ENCODE measurements around the gene KCNMB2. TPM values are rescaled to one million over a fixed set of nuclear protein-coding genes. Genes with fewer than 3 reads are reported as not detected.

Gene KCNMB2
- total RNA-seq, 1 experiment from 2014 or later: not detected

DNA sequence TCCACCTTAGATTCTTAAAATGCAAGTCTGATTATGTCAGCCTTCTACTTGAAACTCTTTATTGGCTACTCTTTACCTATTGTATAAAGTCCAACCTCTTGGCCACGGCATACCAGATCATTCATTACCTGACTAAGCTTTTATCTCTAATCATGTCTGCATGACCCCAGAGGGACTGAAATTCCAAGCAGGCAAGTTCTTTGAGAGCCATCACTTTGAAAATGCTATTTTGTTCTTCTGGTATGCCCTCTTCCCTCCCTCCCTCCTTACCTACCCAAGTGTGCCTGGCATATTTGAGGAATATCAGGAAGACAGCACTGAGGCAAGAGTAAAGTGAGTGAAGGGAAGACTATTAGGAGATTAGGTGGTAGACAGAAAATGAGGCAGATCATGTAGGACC is 57.5 kb downstream of the KCNMB2 start:
- peaks cover 16% of the 10 kb centered on the region for H3K4me1 Mint-ChIP-seq (ENCODE audit: low read depth, unreplicated experiment)
- POLR2A ChIA-PET: no interaction called here
- DNase-seq: peak; percentile 43 to 63

DNA sequence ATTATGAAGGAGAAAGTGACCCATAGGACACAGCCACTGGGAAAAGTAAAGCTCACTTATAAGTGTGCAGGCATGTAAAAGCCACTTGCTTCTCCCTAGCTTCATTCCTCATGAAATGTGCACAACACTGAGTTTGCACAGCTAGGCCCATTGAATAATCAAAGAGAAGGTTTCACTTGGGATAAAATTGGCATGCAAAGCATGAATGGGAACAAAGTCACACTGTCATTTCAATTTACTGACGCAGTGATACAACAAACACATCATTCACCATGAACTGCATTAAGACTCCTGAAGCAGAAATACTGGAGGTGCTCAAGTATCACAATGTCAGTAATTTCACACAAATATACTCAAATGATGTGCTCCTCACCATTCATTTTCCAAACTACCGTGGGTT is 61.1 kb downstream of the KCNMB2 start:
- no peaks in the 10 kb centered on the region for H3K27me3 Mint-ChIP-seq (ENCODE audit: insufficient read depth, unreplicated experiment)
- CTCF ChIA-PET: no interaction called here
- peaks cover 28% of the 10 kb centered on the region for H3K4me1 ChIP-seq
- H3K36me3 Mint-ChIP-seq (ENCODE audit: insufficient read depth, unreplicated experiment): no peaks in the 10 kb centered on the region
- POLR2A ChIA-PET: no interaction called here
- peaks cover 18% of the 10 kb centered on the region for H3K4me1 Mint-ChIP-seq (ENCODE audit: low read depth, unreplicated experiment)
- H3K36me3 ChIP-seq (ENCODE audit: control insufficient read depth, insufficient read depth, low read length): no peaks in the 10 kb centered on the region
- DNase-seq: no peak
- no TSS peak for BruUV-seq (replicated peaks)
- intact Hi-C loops (cut with micrococcal nuclease; ENCODE audit: unreplicated experiment): no loop called here
- peaks cover 1% of the 10 kb centered on the region; the same call in 1 of the 2 replicates for H3K9me3 ChIP-seq
- no peak overlapping the region for H3K4me3 Mint-ChIP-seq (ENCODE audit: unreplicated experiment)
- peaks cover 10% of the 10 kb centered on the region for H3K9me3 Mint-ChIP-seq (ENCODE audit: unreplicated experiment)
- TF ChIP-seq, protein P1, sequence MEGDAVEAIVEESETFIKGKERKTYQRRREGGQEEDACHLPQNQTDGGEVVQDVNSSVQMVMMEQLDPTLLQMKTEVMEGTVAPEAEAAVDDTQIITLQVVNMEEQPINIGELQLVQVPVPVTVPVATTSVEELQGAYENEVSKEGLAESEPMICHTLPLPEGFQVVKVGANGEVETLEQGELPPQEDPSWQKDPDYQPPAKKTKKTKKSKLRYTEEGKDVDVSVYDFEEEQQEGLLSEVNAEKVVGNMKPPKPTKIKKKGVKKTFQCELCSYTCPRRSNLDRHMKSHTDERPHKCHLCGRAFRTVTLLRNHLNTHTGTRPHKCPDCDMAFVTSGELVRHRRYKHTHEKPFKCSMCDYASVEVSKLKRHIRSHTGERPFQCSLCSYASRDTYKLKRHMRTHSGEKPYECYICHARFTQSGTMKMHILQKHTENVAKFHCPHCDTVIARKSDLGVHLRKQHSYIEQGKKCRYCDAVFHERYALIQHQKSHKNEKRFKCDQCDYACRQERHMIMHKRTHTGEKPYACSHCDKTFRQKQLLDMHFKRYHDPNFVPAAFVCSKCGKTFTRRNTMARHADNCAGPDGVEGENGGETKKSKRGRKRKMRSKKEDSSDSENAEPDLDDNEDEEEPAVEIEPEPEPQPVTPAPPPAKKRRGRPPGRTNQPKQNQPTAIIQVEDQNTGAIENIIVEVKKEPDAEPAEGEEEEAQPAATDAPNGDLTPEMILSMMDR (IDR thresholded peaks at IDR 0.05; ENCODE audit: insufficient read depth in 1 of 2, low read depth in 1 of 2, low read length in 1 of 2, severe bottlenecking in 1 of 2, unreplicated experiment in 1 of 2): no peak
- no peak overlapping the region for H3K4me3 ChIP-seq (ENCODE audit: low read depth, low read length)
- H3K27ac Mint-ChIP-seq (ENCODE audit: unreplicated experiment): no peak overlapping the region
- H3K27me3 ChIP-seq (replicated peaks; ENCODE audit: control insufficient read depth, insufficient read depth, low read length): no peaks in the 10 kb centered on the region

More for the DNA sequence above, 57.5 kb downstream of the KCNMB2 start:
- Histone ChIP-seq H3K9me3 (peaks cover 7% of the 10 kb centered on the region), H3K36me3 (ENCODE audit: control insufficient read depth, insufficient read depth, low read length) (no peaks in the 10 kb centered on the region), H3K4me3 (ENCODE audit: low read depth, low read length) (no peak overlapping the region), H3K4me1 (peaks cover 35% of the 10 kb centered on the region), H3K27me3 (replicated peaks; ENCODE audit: control insufficient read depth, insufficient read depth, low read length) (no peaks in the 10 kb centered on the region)
- peak overlapping the region; percentile 60 for H3K27ac Mint-ChIP-seq (ENCODE audit: unreplicated experiment)
- H3K9me3 Mint-ChIP-seq (ENCODE audit: unreplicated experiment): peaks cover 10% of the 10 kb centered on the region
- H3K4me3 Mint-ChIP-seq (ENCODE audit: unreplicated experiment): peak overlapping the region; percentile 14
- no peaks in the 10 kb centered on the region for H3K27me3 Mint-ChIP-seq (ENCODE audit: insufficient read depth, unreplicated experiment)
- CTCF ChIA-PET: no interaction called here
- no TSS peak for BruUV-seq (replicated peaks)
- intact Hi-C loops (cut with micrococcal nuclease; ENCODE audit: unreplicated experiment): loop anchor here (5.0 kb wide), 1 partner anchor 69 kb away; no protein-coding TSS in a partner anchor
- TF ChIP-seq, protein P1 (IDR thresholded peaks at IDR 0.05; ENCODE audit: insufficient read depth in 1 of 2, low read depth in 1 of 2, low read length in 1 of 2, severe bottlenecking in 1 of 2, unreplicated experiment in 1 of 2): no peak
- no peaks in the 10 kb centered on the region for H3K36me3 Mint-ChIP-seq (ENCODE audit: insufficient read depth, unreplicated experiment)

DNA sequence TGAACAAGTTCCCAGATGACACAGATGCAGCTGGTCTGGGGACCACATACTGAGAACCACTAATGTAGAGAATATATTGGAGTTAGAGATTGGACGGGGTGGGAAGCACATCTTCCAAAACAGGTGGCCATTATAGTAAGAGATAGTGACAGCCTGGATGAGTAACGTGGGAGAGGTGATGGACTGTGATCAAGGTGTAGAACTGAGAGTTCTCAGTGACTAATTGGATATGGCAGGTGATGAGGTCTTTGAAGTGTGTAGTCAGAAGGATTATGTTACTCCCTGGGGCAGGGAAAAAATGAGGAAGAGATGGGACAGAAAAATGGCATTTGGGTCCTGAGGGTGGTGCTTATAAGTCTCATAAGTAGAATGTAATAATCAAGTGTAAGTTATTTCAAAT is 66.6 kb downstream of the KCNMB2 start:
- no TSS peak for BruUV-seq (replicated peaks)
- no peaks in the 10 kb centered on the region for H3K27me3 ChIP-seq (replicated peaks; ENCODE audit: control insufficient read depth, insufficient read depth, low read length)

More for the DNA sequence above, 66.6 kb downstream of the KCNMB2 start:
- peak overlapping the region; percentile 0 for H3K27ac Mint-ChIP-seq (ENCODE audit: unreplicated experiment)
- Histone ChIP-seq H3K36me3 (ENCODE audit: control insufficient read depth, insufficient read depth, low read length) (no peaks in the 10 kb centered on the region), H3K4me1 (peaks cover 3% of the 10 kb centered on the region; the same call in 1 of the 2 replicates), H3K4me3 (ENCODE audit: low read depth, low read length) (no peak overlapping the region), H3K9me3 (no peaks in the 10 kb centered on the region)
- H3K27me3 Mint-ChIP-seq (ENCODE audit: insufficient read depth, unreplicated experiment): no peaks in the 10 kb centered on the region
- no peak for DNase-seq
- peaks cover 22% of the 10 kb centered on the region for H3K4me1 Mint-ChIP-seq (ENCODE audit: low read depth, unreplicated experiment)
- no peak overlapping the region for H3K4me3 Mint-ChIP-seq (ENCODE audit: unreplicated experiment)
- POLR2A ChIA-PET: no interaction called here
- no peaks in the 10 kb centered on the region for H3K36me3 Mint-ChIP-seq (ENCODE audit: insufficient read depth, unreplicated experiment)
- peaks cover 13% of the 10 kb centered on the region for H3K9me3 Mint-ChIP-seq (ENCODE audit: unreplicated experiment)
- TF ChIP-seq, protein P1 (IDR thresholded peaks at IDR 0.05; ENCODE audit: insufficient read depth in 1 of 2, low read depth in 1 of 2, low read length in 1 of 2, severe bottlenecking in 1 of 2, unreplicated experiment in 1 of 2): no peak
- CTCF ChIA-PET: no interaction called here
- intact Hi-C loops (cut with micrococcal nuclease; ENCODE audit: unreplicated experiment): no loop called here

All from Caco-2 (cell line).